Activated naive CD8-positive, alpha-beta T cell treated with anti-CD3 and anti-CD28 coated beads, Interleukin-2, amount 10 ng/mL, durations not matched to agents 7 days and 5 days (primary cell): ENCODE measurements around the gene CLCN7. TPM values are rescaled to one million over a fixed set of nuclear protein-coding genes. Genes with fewer than 3 reads are reported as not detected.
"Not testable (repeated sequence)": the region's sequence is repeated elsewhere in the genome, so short reads cannot be mapped to it uniquely, and the experiment has no call there.

Source experiments
- ATAC-seq: fragments of 150-1000 bp; cut with Tn5 transposase; one replicate; pipeline ENCODE4 v1.10.0; 2021; ENCODE audit warnings: low read depth, moderate library complexity
- POLR2A ChIA-PET: fragments of 350-600 bp; sonication (Branson Sonifier 250); formaldehyde crosslinking; loops from one replicate; lab custom pipeline; 2021; ENCODE audit warnings: antibody characterized with exemption; lab: Charles Lee
- DNase-seq: peaks from one replicate; pipeline ENCODE4 v3.0.0; 2021
- H3K27ac Mint-ChIP-seq: one replicate; pipeline ENCODE4 v1.8.0; 2022; ENCODE audit warnings: mild to moderate bottlenecking, mixed read lengths
- H3K27me3 Mint-ChIP-seq: one replicate; pipeline ENCODE4 v1.8.0; 2022; ENCODE audit warnings: mild to moderate bottlenecking, moderate library complexity, mixed read lengths
- H3K36me3 Mint-ChIP-seq: one replicate; pipeline ENCODE4 v1.8.0; 2021; ENCODE audit warnings: mild to moderate bottlenecking, mixed read lengths
- H3K4me1 Mint-ChIP-seq: one replicate; pipeline ENCODE4 v1.8.0; 2021; ENCODE audit warnings: mixed read lengths
- H3K4me3 Mint-ChIP-seq: one replicate; pipeline ENCODE4 v1.8.0; 2022; ENCODE audit warnings: mild to moderate bottlenecking, moderate library complexity, mixed read lengths
- H3K9me3 Mint-ChIP-seq: one replicate; pipeline ENCODE4 v1.8.0; 2021; ENCODE audit warnings: mixed read lengths
- total RNA-seq, 2 experiments: library from RNA; stranded (reverse); gene quantifications; one replicate each; pipeline ENCODE4 v1.2.3, GENCODE V29; 2021

The CLCN7 gene
- total RNA-seq, 2 experiments from 2014 or later: 69.7 to 72.2 TPM

DNA sequence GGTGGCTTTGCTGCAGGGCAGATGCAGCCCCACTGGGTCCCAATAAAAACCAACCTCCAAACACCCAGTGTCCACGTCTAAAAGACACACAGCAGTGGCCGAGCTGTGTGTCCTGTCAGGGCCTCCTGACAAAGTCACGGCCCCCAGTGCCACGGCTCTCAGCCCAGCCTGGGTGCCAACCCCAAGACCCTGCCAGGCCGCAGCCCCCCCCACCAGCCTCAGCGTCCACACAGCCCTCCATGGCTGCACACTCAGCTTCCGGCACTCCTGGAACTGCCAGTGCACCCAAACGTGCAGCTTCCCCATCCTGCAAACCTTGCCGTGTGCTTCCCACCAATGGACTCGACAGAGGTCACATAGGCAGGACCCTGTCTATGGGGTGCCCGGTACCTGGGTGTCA, 26.9 kb downstream of the CLCN7 start:
- POLR2A ChIA-PET: no interaction called here
- H3K4me1 Mint-ChIP-seq: no peaks in the 10 kb centered on the region
- ATAC-seq (no peak), DNase-seq (no peak)
- H3K36me3 Mint-ChIP-seq: no peaks in the 10 kb centered on the region
- H3K4me3 Mint-ChIP-seq: no peak overlapping the region
- H3K27ac Mint-ChIP-seq: no peak overlapping the region
- H3K9me3 Mint-ChIP-seq: no peaks in the 10 kb centered on the region
- H3K27me3 Mint-ChIP-seq: no peaks in the 10 kb centered on the region

DNA sequence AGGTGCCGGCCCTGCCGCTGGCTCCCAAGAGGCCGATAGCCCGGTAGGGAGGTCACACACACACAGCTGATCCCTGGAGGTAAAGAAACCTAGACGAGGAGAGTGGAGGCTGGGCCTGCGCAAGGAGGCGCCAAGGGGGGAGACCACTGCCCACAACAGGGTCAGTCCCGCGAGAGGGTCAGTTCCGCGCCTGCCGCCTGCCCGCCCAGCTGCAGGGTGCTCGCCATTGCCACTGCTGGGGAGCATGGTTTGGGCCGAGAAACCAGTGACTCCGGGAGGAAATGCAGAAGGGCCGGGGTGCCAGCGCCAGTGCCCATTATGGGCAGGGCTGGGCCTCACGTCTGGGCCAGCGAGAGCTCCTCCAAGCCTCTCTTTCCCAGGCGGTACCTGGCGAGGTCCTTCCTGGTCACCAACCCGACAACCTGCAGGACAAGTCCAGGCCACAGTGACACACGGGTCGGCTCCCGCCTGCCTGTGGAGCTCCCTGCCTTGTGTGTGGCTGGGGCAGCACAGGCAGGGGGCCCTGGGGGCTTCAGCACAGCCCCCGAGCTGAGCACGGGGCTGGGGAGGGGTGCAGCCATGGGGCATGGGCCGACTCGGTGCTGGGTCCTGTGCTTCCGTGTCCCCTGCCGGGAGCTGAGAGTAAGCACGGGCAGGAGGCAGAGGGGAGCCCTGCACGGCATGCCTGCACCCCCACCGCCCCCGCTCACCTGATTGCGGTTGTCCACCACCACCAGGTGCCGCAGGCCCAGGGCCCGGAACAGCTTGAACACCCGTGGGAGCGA, 28.3 kb downstream of the CLCN7 start:
- H3K27ac Mint-ChIP-seq: no peak overlapping the region
- ATAC-seq (no peak), DNase-seq (no peak)
- no peaks in the 10 kb centered on the region for H3K27me3 Mint-ChIP-seq
- no peak overlapping the region for H3K4me3 Mint-ChIP-seq
- H3K36me3 Mint-ChIP-seq: no peaks in the 10 kb centered on the region
- H3K9me3 Mint-ChIP-seq: no peaks in the 10 kb centered on the region
- no peaks in the 10 kb centered on the region for H3K4me1 Mint-ChIP-seq
- POLR2A ChIA-PET: no interaction called here

- Mint-ChIP-seq H3K27ac (no peak overlapping the region), H3K9me3 (no peaks in the 10 kb centered on the region), H3K27me3 (no peaks in the 10 kb centered on the region), H3K36me3 (no peaks in the 10 kb centered on the region), H3K4me3 (no peak overlapping the region), H3K4me1 (no peaks in the 10 kb centered on the region)
- POLR2A ChIA-PET: no interaction called here
- ATAC-seq (no peak), DNase-seq (no peak)
Measured at GRCh38 chr16:1445518-1446203, 29.2 kb downstream of the CLCN7 start.

GRCh38 chr16:1444730-1445517, 29.9 kb downstream of the CLCN7 start:
- DNase-seq (no peak), ATAC-seq (no peak)
- Mint-ChIP-seq H3K36me3 (no peaks in the 10 kb centered on the region), H3K27me3 (no peaks in the 10 kb centered on the region), H3K27ac (no peak overlapping the region), H3K9me3 (no peaks in the 10 kb centered on the region), H3K4me1 (no peaks in the 10 kb centered on the region), H3K4me3 (no peak overlapping the region)
- POLR2A ChIA-PET: no interaction called here

DNA sequence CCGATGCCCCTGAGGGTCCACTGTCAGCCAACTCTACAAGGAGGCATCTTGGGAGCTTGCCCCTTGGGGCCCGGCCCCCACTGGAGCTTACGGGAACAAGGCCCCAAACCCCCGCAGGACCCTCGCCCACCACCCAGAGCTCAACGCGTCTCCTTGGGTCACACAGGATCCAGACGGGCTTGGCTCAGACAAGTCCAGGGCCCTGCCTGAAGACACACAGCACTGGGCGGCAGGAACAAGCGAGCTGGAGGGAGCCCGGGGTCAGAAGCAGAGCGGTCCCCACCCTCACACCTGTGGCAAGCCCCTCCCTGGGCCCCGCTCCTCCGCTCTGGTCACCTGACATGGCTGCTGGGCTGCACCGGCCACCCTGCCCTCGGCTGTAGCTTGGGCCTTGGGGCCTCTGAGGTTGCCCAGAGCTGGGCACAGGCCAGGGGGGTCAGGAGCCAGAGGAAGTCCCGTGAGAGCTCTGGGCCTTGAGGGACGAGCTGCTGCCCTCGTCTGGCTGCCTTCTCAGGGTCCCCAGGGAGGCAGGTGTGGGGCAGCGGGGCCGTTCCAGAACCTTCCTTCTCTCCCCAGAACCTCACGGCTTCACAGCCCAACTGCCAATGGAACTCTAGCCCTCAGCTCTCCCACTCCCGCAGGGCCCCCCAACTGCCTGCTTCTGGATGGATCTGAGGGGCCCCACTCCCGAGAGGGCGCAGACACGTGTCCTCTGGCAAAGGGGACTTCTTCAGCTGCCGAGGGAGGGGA, 30.7 kb downstream of the CLCN7 start, which contains the start of gene CCDC154:
CCDC154 (minus strand) TSS at position 577 of the 750 bp plus-strand sequence; CDS start at position 343, 234 bp downstream.
- H3K36me3 Mint-ChIP-seq: no peaks in the 10 kb centered on the region
- POLR2A ChIA-PET: interaction anchor here (0.5 kb wide), 1 partner anchor 31 kb away, joined by 11 read pairs; no protein-coding TSS in a partner anchor

DNA sequence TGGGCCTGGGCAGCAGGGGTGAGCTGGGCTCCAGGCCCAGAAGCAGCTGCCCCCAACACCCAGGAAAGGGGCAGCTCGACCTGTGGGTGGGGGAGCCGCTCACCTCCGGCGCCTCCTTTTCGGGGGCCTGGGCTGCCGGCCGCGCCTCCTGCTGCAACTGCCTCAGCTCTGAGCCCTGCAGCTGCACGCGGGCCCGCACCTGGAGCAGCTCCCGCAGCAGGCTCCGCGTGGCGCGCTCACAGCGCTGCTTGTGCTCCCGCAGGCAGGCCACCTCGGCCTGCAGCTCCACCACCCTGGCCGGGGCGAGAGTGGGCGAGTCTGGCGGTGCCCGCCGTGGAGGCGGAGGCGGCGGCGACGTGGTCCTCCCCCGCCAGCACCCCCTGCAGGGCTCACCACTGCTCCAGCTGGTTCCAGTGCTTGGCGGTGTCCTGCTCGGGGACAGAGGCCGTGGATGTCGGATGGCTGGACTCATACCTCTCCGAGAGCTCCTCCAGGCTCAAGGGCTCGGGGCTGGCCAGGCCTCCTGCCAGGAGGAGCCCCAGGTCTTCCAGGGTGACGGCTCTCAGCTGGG, 31.3 kb downstream of the CLCN7 start:
- H3K27me3 Mint-ChIP-seq: no peaks in the 10 kb centered on the region
- DNase-seq: no peak
- no peaks in the 10 kb centered on the region for H3K4me1 Mint-ChIP-seq
- no peaks in the 10 kb centered on the region for H3K9me3 Mint-ChIP-seq
- no peak overlapping the region for H3K4me3 Mint-ChIP-seq
- no peak for ATAC-seq
- POLR2A ChIA-PET: no interaction called here
- no peak overlapping the region for H3K27ac Mint-ChIP-seq
- H3K36me3 Mint-ChIP-seq: no peaks in the 10 kb centered on the region

More for the DNA sequence above, 30.7 kb downstream of the CLCN7 start, which contains the start of gene CCDC154:
- no peak within 1 kb of the TSS for H3K4me3 Mint-ChIP-seq
- H3K4me1 Mint-ChIP-seq: no peaks in the 10 kb centered on the region
- DNase-seq: no peak
- H3K27ac Mint-ChIP-seq: no peak within 1 kb of the TSS
- no peak for ATAC-seq
- no peaks in the 10 kb centered on the region for H3K9me3 Mint-ChIP-seq
- H3K27me3 Mint-ChIP-seq: no peaks in the 10 kb centered on the region

- Mint-ChIP-seq H3K27me3 (no peaks in the 10 kb centered on the region), H3K4me3 (no peak overlapping the region), H3K36me3 (no peaks in the 10 kb centered on the region), H3K27ac (no peak overlapping the region), H3K4me1 (no peaks in the 10 kb centered on the region), H3K9me3 (no peaks in the 10 kb centered on the region)
- ATAC-seq (no peak), DNase-seq (no peak)
- POLR2A ChIA-PET: no interaction called here
Measured at GRCh38 chr16:1442697-1443096, 32.1 kb downstream of the CLCN7 start.

GRCh38 chr16:1441391-1441829, 33.4 kb downstream of the CLCN7 start:
- Mint-ChIP-seq H3K4me1 (no peaks in the 10 kb centered on the region), H3K4me3 (no peak overlapping the region)
- POLR2A ChIA-PET: interaction anchor here (1.1 kb wide), 1 partner anchor 20 kb away, joined by 3 read pairs; no protein-coding TSS in a partner anchor

DNA sequence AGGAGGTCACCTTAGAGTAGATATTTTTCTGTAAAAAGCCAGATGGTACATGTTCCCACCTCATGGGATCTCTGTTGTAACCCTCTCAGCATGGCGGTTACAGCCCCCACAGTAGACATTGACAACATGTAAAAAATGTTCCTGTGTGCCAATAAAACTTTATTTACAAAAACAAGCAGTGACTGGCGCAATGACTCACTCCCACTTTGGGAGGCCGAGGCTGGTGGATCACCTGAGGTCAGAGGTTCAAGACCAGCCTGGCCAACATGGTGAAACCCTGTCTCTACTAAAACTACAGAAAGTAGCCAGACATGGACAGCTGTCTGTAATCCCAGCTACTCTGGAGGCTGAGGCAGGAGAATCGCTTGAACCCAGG, 35.1 kb downstream of the CLCN7 start:
- DNase-seq, H3K27ac Mint-ChIP-seq, H3K4me1 Mint-ChIP-seq, POLR2A ChIA-PET, H3K9me3 Mint-ChIP-seq, H3K4me3 Mint-ChIP-seq, ATAC-seq, H3K36me3 Mint-ChIP-seq, H3K27me3 Mint-ChIP-seq: not testable (repeated sequence)

More at GRCh38 chr16:1441391-1441829, 33.4 kb downstream of the CLCN7 start:
- Mint-ChIP-seq H3K27me3 (no peaks in the 10 kb centered on the region), H3K36me3 (no peaks in the 10 kb centered on the region), H3K9me3 (no peaks in the 10 kb centered on the region), H3K27ac (no peak overlapping the region)
- DNase-seq (no peak), ATAC-seq (no peak)

- no peak for DNase-seq
- Mint-ChIP-seq H3K27me3 (no peaks in the 10 kb centered on the region), H3K9me3 (no peaks in the 10 kb centered on the region), H3K36me3 (no peaks in the 10 kb centered on the region), H3K4me1 (no peaks in the 10 kb centered on the region), H3K4me3 (no peak overlapping the region), H3K27ac (no peak overlapping the region)
- no peak for ATAC-seq
- POLR2A ChIA-PET: no interaction called here
Measured at GRCh38 chr16:1439058-1439698, 35.6 kb downstream of the CLCN7 start.

DNA sequence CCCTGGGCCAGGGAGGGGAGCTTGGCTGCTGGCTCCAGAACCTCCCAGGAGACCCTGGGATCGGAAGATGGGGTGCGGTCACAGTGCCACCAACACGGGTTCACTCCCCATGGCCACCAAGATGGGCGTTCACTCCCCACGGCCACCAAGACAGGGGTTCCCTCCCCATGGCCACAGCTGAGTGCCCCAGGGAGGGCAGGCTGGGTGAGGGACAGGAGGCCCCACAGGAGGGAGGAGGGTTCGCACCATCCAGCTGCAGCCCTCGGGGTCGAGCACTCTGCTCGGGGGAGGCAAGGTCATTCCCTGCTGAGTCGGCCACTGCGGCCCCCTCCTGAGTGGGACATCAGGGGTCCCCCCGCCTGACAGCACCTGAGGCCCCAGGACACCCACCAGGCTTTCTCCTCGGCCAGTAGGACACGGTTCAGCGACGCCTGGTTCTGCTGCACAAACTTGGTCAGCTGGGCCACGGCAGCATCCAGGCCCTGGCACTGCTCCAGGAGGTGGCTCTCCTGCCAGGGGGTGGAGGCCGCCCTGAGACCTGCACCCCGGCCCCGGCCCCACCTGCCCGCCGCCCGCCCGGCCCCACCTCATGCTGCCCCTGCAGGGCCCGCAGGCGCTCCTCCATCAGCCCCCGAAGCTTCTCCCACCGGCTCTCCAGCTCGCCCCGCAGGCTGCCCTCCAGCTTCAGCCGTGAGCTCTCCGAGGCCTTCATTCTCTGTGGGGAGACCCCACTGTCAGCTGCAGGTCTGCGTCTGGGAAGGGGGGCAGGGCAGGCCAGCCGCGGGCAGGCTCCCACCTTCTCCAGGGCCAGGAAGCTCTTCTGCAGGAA, 36.4 kb downstream of the CLCN7 start:
- no peaks in the 10 kb centered on the region for H3K36me3 Mint-ChIP-seq
- no peak overlapping the region for H3K27ac Mint-ChIP-seq
- no peaks in the 10 kb centered on the region for H3K9me3 Mint-ChIP-seq
- DNase-seq (no peak), ATAC-seq (no peak)
- POLR2A ChIA-PET: interaction anchor here (0.5 kb wide), 1 partner anchor 14 kb away, joined by 3 read pairs; no protein-coding TSS in a partner anchor
- no peak overlapping the region for H3K4me3 Mint-ChIP-seq
- H3K4me1 Mint-ChIP-seq: no peaks in the 10 kb centered on the region
- no peaks in the 10 kb centered on the region for H3K27me3 Mint-ChIP-seq
